K562 (cell line): Measurements from ENCODE around the gene ACTN1. TPM values are rescaled to one million over a fixed set of nuclear protein-coding genes. Genes with fewer than 3 reads are reported as not detected.
A peak's percentile ranks its signal among the peaks of the same experiment; 100 is the strongest.

Experiments
- ATAC-seq: fragments of 200-7000 bp; cut with Tn5 transposase; 3 replicates; pipeline ENCODE4 v1.9.1; 2020; ENCODE audit warnings: moderate library complexity
- BruUV-seq: library from RNA; stranded (reverse); fragments of 400-500 nt; replicated peaks from 2 replicates; lab custom pipeline; 2021; lab: Mats Ljungman, UMichigan
- CTCF ChIA-PET: fragments of 300-600 bp; formaldehyde crosslinking; extraction: SDS; loops from one replicate; lab custom pipeline; 2021; ENCODE audit warnings: low intra/inter-chr PET ratio; lab: Yijun Ruan, JAX
- POLR2A ChIA-PET: fragments of 300-600, 350-650 bp; sonication (Branson Sonifier 250); formaldehyde crosslinking; extraction: SDS; loops from one replicate; lab custom pipeline; 2021; ENCODE audit warnings: antibody characterized with exemption, inconsistent platforms; lab: Yijun Ruan, JAX
- DNase-seq, 4 experiments: peaks; one replicate each; pipeline versions ENCODE4 v3.0.0 to v3.0.0-alpha.2; 2011 to 2018; ENCODE audit warnings: low spot score in 3 of 4, mixed read lengths in 3 of 4; ENCODE audit errors: extremely low read depth in 1 of 4
- FAIRE-seq: peaks from 2 replicates; lab custom pipeline; 2011; peaks lifted over from hg19 to GRCh38; lab: Jason Lieb, UNC
- H2AFZ ChIP-seq: 2 replicates; pipeline ENCODE4 v1.6.0; 2011; ENCODE audit warnings: low read depth, low read length, control low read depth, inconsistent platforms
- H3K27ac ChIP-seq: fragments of 200-600 bp; 3 replicates; pipeline ENCODE4 v1.8.0; 2011; ENCODE audit warnings: low read depth, mild to moderate bottlenecking, control low read depth, inconsistent platforms, low read length, moderate library complexity, mixed read lengths; ENCODE audit errors: extremely low read depth
- H3K27me3 ChIP-seq, 2 experiments: fragments of 300-600 bp in 1 of 2; 2 replicates in 1 of 2; 3 replicates in 1 of 2; pipeline versions ENCODE4 v1.6.0 to v1.8.0; 2011; ENCODE audit warnings: inconsistent platforms in 2 of 2, low read length in 2 of 2, mild to moderate bottlenecking in 1 of 2, mixed read lengths in 1 of 2, moderate library complexity in 1 of 2; ENCODE audit not compliant: control insufficient read depth in 2 of 2, insufficient read depth in 2 of 2
- H3K36me3 ChIP-seq: fragments of 300-600 bp; 3 replicates; pipeline ENCODE4 v1.8.0; 2011; ENCODE audit warnings: mild to moderate bottlenecking, low read length, inconsistent platforms; ENCODE audit not compliant: control insufficient read depth, insufficient read depth
- H3K4me1 ChIP-seq, 2 experiments: fragments of 200-600 bp in 1 of 2; replicated peaks in 1 of 2; 2 replicates in 1 of 2; 3 replicates in 1 of 2; pipeline versions ENCODE4 v1.5.1 to v1.8.0; 2011; ENCODE audit warnings: inconsistent platforms in 2 of 2, low read length in 2 of 2, mild to moderate bottlenecking in 1 of 2, mixed read lengths in 1 of 2, moderate library complexity in 1 of 2; ENCODE audit not compliant: control insufficient read depth in 2 of 2, insufficient read depth in 2 of 2
- H3K4me2 ChIP-seq: 2 replicates; pipeline ENCODE4 v1.6.1; 2011; ENCODE audit warnings: low read length, control low read depth, inconsistent platforms, mixed read lengths; ENCODE audit not compliant: insufficient read depth
- H3K4me3 ChIP-seq: fragments of 200-600 bp; sonication (generic), shearing (Covaris generic); 2 replicates; pipeline ENCODE4 v1.5.1; 2016; ENCODE audit warnings: control low read depth, inconsistent platforms
- H3K79me2 ChIP-seq: fragments of 200-600 bp; 3 replicates; pipeline ENCODE4 v1.8.0; 2011; ENCODE audit warnings: low read length, inconsistent platforms; ENCODE audit not compliant: control insufficient read depth, insufficient read depth
- H3K9ac ChIP-seq, 2 experiments: 2 replicates each; pipeline versions ENCODE4 v1.6.0 to v1.6.1; 2011; ENCODE audit warnings: low read depth in 2 of 2, low read length in 2 of 2, control low read depth in 1 of 2, inconsistent platforms in 1 of 2, mild to moderate bottlenecking in 1 of 2, mixed read lengths in 1 of 2; ENCODE audit not compliant: insufficient read depth in 1 of 2
- H3K9me1 ChIP-seq: one replicate; pipeline ENCODE4 v1.6.0; 2011; ENCODE audit warnings: inconsistent platforms, mild to moderate bottlenecking, low read length, moderate library complexity; ENCODE audit not compliant: control insufficient read depth, insufficient read depth
- H3K9me3 ChIP-seq: replicated peaks from 2 replicates; pipeline ENCODE4 v1.5.1; 2011; ENCODE audit warnings: low read depth, low read length, inconsistent platforms; ENCODE audit not compliant: control insufficient read depth, insufficient read depth
- H4K20me1 ChIP-seq: replicated peaks from 2 replicates; pipeline ENCODE4 v1.6.1; 2011; ENCODE audit warnings: low read length, inconsistent platforms, mixed read lengths; ENCODE audit not compliant: control insufficient read depth, insufficient read depth
- CTCF ChIP-seq, 3 experiments: IDR thresholded peaks in 2 of 3; conservative IDR thresholded peaks in 1 of 3; 2 replicates each; pipeline ENCODE4 v1.5.1; 2011 to 2012; ENCODE audit warnings: low read length in 3 of 3, mild to moderate bottlenecking in 3 of 3, control low read depth in 2 of 3, improper control_type of control experiment in 1 of 3, inconsistent platforms in 1 of 3, low read depth in 1 of 3, mixed read lengths in 1 of 3, moderate library complexity in 1 of 3; ENCODE audit not compliant: insufficient read depth in 2 of 3
- ESRRB ChIP-seq: fragments of 250-450 bp; sonication (Bioruptor Pico); IDR thresholded peaks from 2 replicates; pipeline ENCODE4 v1.5.0; 2020; ENCODE audit warnings: mild to moderate bottlenecking, moderate library complexity, borderline replicate concordance
- POLR2B ChIP-seq: fragments of 450-650 bp; IDR thresholded peaks from 2 replicates; pipeline ENCODE4 v1.6.1; 2018; ENCODE audit warnings: low read depth; ENCODE audit not compliant: partially characterized antibody
- ZNF3 ChIP-seq: fragments of 250-450 bp; sonication (Bioruptor Pico); IDR thresholded peaks from 2 replicates; pipeline ENCODE4 v1.5.0; 2021; ENCODE audit warnings: mild to moderate bottlenecking, moderate library complexity
- ZNF609 ChIP-seq: sonication (generic); formaldehyde crosslinking; IDR thresholded peaks from 2 replicates; pipeline ENCODE4 v1.8.1; 2023; ENCODE audit warnings: missing genetic modification reagents, mild to moderate bottlenecking, borderline replicate concordance
- WGBS: fragments of 100-300 bp; shearing (Covaris generic); methylation state at CpG from one replicate; pipeline ENCODE4 v1.1.6; 2016; ENCODE audit warnings: low coverage, mixed read lengths; ENCODE audit not compliant: insufficient coverage; ENCODE audit errors: missing lambda C conversion rate; 5-methylcytosine and 5-hydroxymethylcytosine counted together
- in situ Hi-C: fragments of 300-500 bp; cut with MboI; formaldehyde crosslinking; loops from 4 replicates; pipeline ENCODE4 v1.15.0; 2018; ENCODE audit warnings: inconsistent platforms, mixed read lengths
- intact Hi-C: fragments of 100-400 bp; cut with micrococcal nuclease; formaldehyde crosslinking; loops from 2 replicates; pipeline ENCODE4 v1.14.2; 2022
- polyA plus RNA-seq, 8 experiments: library from polyadenylated mRNA; depleted of rRNA in 4 of 8; stranded (reverse) in 5 of 8; unstranded in 3 of 8; fragments of >200 nt; fragmentation: Nextera tagmentation in 2 of 8; fragmentation: Illumina TruSeq in 1 of 8; extraction: Ambion mirVana in 2 of 8; extraction: Trizol in 1 of 8; gene quantifications; 2 replicates each; pipeline versions ENCODE4 v1.2.1 to v1.2.3, GENCODE V29; 2011 to 2014; ENCODE audit warnings: inconsistent platforms in 1 of 8, missing spikeins in 1 of 8
- total RNA-seq, 7 experiments: library from RNA; depleted of rRNA in 6 of 7; stranded (reverse); fragments of >200 nt in 6 of 7; fragmentation: Illumina TruSeq in 2 of 7; extraction: Trizol in 2 of 7; gene quantifications; 2 replicates each; pipeline versions ENCODE4 v1.2.1 to v1.2.3, GENCODE V29; 2011 to 2021; ENCODE audit warnings: low replicate concordance in 1 of 7
- TF ChIP-seq, protein P1 (sequence below): fragments of 450-650 bp; IDR thresholded peaks from 2 replicates; pipeline ENCODE4 v1.6.1; 2016; ENCODE audit warnings: missing biosample characterization, missing genetic modification characterization

ACTN1 gene
- total and polyA plus RNA-seq, 9 of the 15 experiments (the other 6 are each of a cell fraction or from before 2014, with no cell fraction given) = 2.2 to 67.7 (median 34.5) TPM

GRCh38 chr14:68896132-68896531 is 83.0 kb downstream of the ACTN1 start:
- Histone ChIP-seq H3K27me3 (no peaks in the 10 kb centered on the region), H3K4me1 (no peaks in the 10 kb centered on the region), H4K20me1 (no peaks in the 10 kb centered on the region), H3K27ac (no peak overlapping the region), H3K79me2 (no peaks in the 10 kb centered on the region), H3K9ac (no peak overlapping the region), H2AFZ (no peak overlapping the region), H3K9me3 (no peaks in the 10 kb centered on the region), H3K4me3 (no peak overlapping the region), H3K9me1 (no peaks in the 10 kb centered on the region), H3K4me2 (no peak overlapping the region), H3K36me3 (peaks cover 37% of the 10 kb centered on the region; the same call in 1 of the 3 replicates)
- POLR2A ChIA-PET = no interaction called here
- intact Hi-C loops (no loop called here), in situ Hi-C loops (no loop called here)
- WGBS = 53% methylated on average over 3 of the region's 9 CpGs
- ATAC-seq (0 out of 3 replicates have a peak, but pooled peaks have one; percentile 42), FAIRE-seq (no peak), DNase-seq (peak in 2 of 4 experiments; percentile 3 to 12)
- CTCF ChIA-PET = no interaction called here
- no peak for TF ChIP-seq ZNF609 (CRISPR knock-in tag)
- TF ChIP-seq, protein P1, sequence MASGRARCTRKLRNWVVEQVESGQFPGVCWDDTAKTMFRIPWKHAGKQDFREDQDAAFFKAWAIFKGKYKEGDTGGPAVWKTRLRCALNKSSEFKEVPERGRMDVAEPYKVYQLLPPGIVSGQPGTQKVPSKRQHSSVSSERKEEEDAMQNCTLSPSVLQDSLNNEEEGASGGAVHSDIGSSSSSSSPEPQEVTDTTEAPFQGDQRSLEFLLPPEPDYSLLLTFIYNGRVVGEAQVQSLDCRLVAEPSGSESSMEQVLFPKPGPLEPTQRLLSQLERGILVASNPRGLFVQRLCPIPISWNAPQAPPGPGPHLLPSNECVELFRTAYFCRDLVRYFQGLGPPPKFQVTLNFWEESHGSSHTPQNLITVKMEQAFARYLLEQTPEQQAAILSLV (tag) = no peak
- no peak for TF ChIP-seq POLR2B
- no peak for TF ChIP-seq ESRRB (CRISPR knock-in tag)
- no peak for TF ChIP-seq ZNF3 (CRISPR knock-in tag)
- TF ChIP-seq CTCF (IDR thresholded peaks at IDR 0.05 in 2 of 3, conservative IDR thresholded peaks at IDR 0.05 in 1 of 3; ENCODE audit: insufficient read depth in 2 of 3, low read depth in 1 of 3, low read length in 3 of 3) = peak; percentile 18 to 28 (median 18); a peak in 1 of 6 replicates
- BruUV-seq = no TSS peak
